ENCODE measurements around the gene HOXA4.

The HOXA4 gene

DNA sequence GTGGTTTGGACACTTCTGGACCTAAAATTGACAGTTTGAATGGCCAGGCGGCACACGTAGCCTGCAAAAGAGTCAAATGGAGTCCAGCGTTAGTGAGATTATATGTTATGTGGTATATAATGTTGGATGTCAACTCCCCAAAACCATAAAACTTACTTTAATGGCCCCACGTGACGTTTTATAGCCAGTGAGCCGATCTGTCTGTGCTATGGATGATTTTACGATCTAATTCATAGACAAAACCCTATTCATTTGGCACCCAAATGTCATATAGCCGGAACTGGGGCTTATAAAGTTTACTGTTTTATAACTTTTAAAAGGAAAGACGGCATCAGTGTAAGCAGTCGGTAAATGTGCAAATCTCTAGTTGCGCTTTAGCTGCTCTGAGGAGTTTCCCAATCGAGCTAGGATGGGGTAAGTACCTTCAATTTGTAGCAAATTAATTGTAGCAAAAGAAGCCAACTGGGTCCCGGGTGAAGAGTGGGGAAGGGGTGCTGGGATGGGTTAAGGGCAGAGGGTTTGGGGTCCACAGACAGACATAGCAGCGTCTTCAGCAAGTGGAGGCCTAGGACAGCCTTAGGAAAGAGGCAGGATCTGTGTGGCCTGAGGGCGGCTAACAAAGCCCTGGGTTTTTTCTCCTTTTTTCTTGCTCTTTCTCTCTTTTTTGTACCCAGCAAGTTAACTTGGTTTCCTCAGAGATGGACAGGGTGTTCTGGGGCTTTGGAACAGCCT lies 9.7 kb upstream of the HOXA4 start:
- TF ChIP-seq CTCF (IDR thresholded peaks at IDR 0.05; ENCODE audit: low read depth, low read length, missing control alignments), result no peak
- H3K4me3 ChIP-seq (ENCODE audit: low read depth, low read length), result no peak overlapping the region
- in situ Hi-C loops (cut with HindIII; ENCODE audit: low sequenced_read_pairs), result no loop called here
- no peak for DNase-seq (ENCODE audit: low read depth)

- no peak for DNase-seq (ENCODE audit: low read depth)
- in situ Hi-C loops (cut with HindIII; ENCODE audit: low sequenced_read_pairs), result no loop called here
- H3K4me3 ChIP-seq (ENCODE audit: low read depth, low read length), result no peak overlapping the region
- no peak for TF ChIP-seq CTCF (IDR thresholded peaks at IDR 0.05; ENCODE audit: low read depth, low read length, missing control alignments)
Measured at GRCh38 chr7:27139334-27140125, 9.0 kb upstream of the HOXA4 start.

GRCh38 chr7:27138985-27139333 lies 8.4 kb upstream of the HOXA4 start:
- no peak overlapping the region for H3K4me3 ChIP-seq (ENCODE audit: low read depth, low read length)

GRCh38 chr7:27138472-27138871 lies 7.9 kb upstream of the HOXA4 start:
- DNase-seq (ENCODE audit: low read depth), result no peak
- H3K4me3 ChIP-seq (ENCODE audit: low read depth, low read length), result no peak overlapping the region
- in situ Hi-C loops (cut with HindIII; ENCODE audit: low sequenced_read_pairs), result no loop called here
- TF ChIP-seq CTCF (IDR thresholded peaks at IDR 0.05; ENCODE audit: low read depth, low read length, missing control alignments), result no peak

More at GRCh38 chr7:27138985-27139333, 8.4 kb upstream of the HOXA4 start:
- no peak for DNase-seq (ENCODE audit: low read depth)
- in situ Hi-C loops (cut with HindIII; ENCODE audit: low sequenced_read_pairs), result no loop called here
- TF ChIP-seq CTCF (IDR thresholded peaks at IDR 0.05; ENCODE audit: low read depth, low read length, missing control alignments), result no peak

GRCh38 chr7:27137640-27138315 lies 7.2 kb upstream of the HOXA4 start:
- DNase-seq (ENCODE audit: low read depth), result no peak
- no peak for TF ChIP-seq CTCF (IDR thresholded peaks at IDR 0.05; ENCODE audit: low read depth, low read length, missing control alignments)
- H3K4me3 ChIP-seq (ENCODE audit: low read depth, low read length), result no peak overlapping the region
- in situ Hi-C loops (cut with HindIII; ENCODE audit: low sequenced_read_pairs), result no loop called here

DNA sequence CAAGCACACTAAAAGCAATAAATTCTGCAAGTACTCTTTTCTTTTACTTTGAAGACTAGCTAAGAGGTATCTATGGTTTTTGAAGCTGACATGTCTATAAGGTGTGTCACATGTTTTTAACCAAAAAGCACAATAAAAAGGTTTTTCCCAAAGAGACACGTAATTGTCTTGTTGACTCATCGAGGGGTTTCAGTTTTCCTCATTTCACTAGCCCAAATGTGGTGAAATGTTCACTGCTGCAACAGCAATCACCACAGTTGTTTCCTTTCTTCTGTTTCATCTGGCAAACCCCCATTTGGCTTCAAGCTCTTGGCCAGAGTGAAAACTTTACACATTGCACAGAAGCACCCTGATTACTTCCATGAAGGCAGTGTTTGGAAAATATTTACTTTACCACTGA lies 3.8 kb upstream of the HOXA4 start:
- DNase-seq (ENCODE audit: low read depth), result peak; percentile 90
- no peak overlapping the region for H3K4me3 ChIP-seq (ENCODE audit: low read depth, low read length)
- in situ Hi-C loops (cut with HindIII; ENCODE audit: low sequenced_read_pairs), result no loop called here
- no peak for TF ChIP-seq CTCF (IDR thresholded peaks at IDR 0.05; ENCODE audit: low read depth, low read length, missing control alignments)
